DND-41 (cell line): Measurements from ENCODE around the gene APOO.
A peak's percentile ranks its signal among the peaks of the same experiment; 100 is the strongest.

ENCODE experiments used
- ATAC-seq: fragments of 200-7000 bp; cut with Tn5 transposase; 3 replicates; pipeline ENCODE4 v1.9.1; 2021; ENCODE audit warnings: low read depth; ENCODE audit not compliant: insufficient read depth
- DNase-seq: peaks from one replicate; pipeline ENCODE4 v3.0.0-alpha.2; 2020
- H2AFZ ChIP-seq: 2 replicates; pipeline ENCODE4 v1.6.0; 2012; ENCODE audit warnings: low read depth, low read length
- H3K27ac ChIP-seq: 2 replicates; pipeline ENCODE4 v1.5.1; 2012; ENCODE audit warnings: low read length, inconsistent platforms
- H3K27me3 ChIP-seq: fragments of 200-600 bp; sonication (generic); 2 replicates; pipeline ENCODE4 v1.6.0; 2012; ENCODE audit warnings: low read length, mild to moderate bottlenecking, inconsistent platforms; ENCODE audit not compliant: insufficient read depth, poor library complexity
- H3K36me3 ChIP-seq: 2 replicates; pipeline ENCODE4 v1.5.1; 2012; ENCODE audit warnings: low read length, inconsistent platforms; ENCODE audit not compliant: insufficient read depth
- H3K4me1 ChIP-seq: 2 replicates; pipeline ENCODE4 v1.5.1; 2012; ENCODE audit warnings: mild to moderate bottlenecking, low read length; ENCODE audit not compliant: insufficient read depth
- H3K4me2 ChIP-seq: 2 replicates; pipeline ENCODE4 v1.6.0; 2012; ENCODE audit warnings: mild to moderate bottlenecking, moderate library complexity, low read length, inconsistent platforms; ENCODE audit not compliant: insufficient read depth
- H3K4me3 ChIP-seq, 2 experiments: fragments of 200-600 bp in 1 of 2; shearing (Covaris generic) in 1 of 2; 2 replicates each; pipeline ENCODE4 v1.5.1; 2012 to 2016; ENCODE audit warnings: inconsistent platforms in 2 of 2, low read length in 2 of 2, mild to moderate bottlenecking in 2 of 2, low read depth in 1 of 2, moderate library complexity in 1 of 2
- H3K79me2 ChIP-seq: 2 replicates; pipeline ENCODE4 v1.6.0; 2012; ENCODE audit warnings: low read length, inconsistent platforms; ENCODE audit not compliant: insufficient read depth
- H3K9ac ChIP-seq: 2 replicates; pipeline ENCODE4 v1.6.0; 2012; ENCODE audit warnings: low read depth, mild to moderate bottlenecking, inconsistent platforms, low read length, moderate library complexity
- H3K9me3 ChIP-seq: 2 replicates; pipeline ENCODE4 v1.5.1; 2012; ENCODE audit warnings: low read length, moderate library complexity, mild to moderate bottlenecking, inconsistent platforms; ENCODE audit not compliant: insufficient read depth, severe bottlenecking
- H4K20me1 ChIP-seq: 2 replicates; pipeline ENCODE4 v1.6.0; 2012; ENCODE audit warnings: low read length; ENCODE audit not compliant: insufficient read depth
- EZH2 ChIP-seq: IDR thresholded peaks from 3 replicates; pipeline ENCODE4 v1.6.1; 2012; ENCODE audit warnings: borderline replicate concordance, low read depth, mild to moderate bottlenecking, moderate library complexity, low read length, inconsistent platforms; ENCODE audit not compliant: severe bottlenecking
- TF ChIP-seq, protein P1 (sequence below): IDR thresholded peaks from 2 replicates; pipeline ENCODE4 v1.5.1; 2012; ENCODE audit warnings: borderline replicate concordance, low read length, moderate library complexity, mild to moderate bottlenecking; ENCODE audit not compliant: poor library complexity, severe bottlenecking; ENCODE audit errors: extremely low read depth

APOO gene

DNA sequence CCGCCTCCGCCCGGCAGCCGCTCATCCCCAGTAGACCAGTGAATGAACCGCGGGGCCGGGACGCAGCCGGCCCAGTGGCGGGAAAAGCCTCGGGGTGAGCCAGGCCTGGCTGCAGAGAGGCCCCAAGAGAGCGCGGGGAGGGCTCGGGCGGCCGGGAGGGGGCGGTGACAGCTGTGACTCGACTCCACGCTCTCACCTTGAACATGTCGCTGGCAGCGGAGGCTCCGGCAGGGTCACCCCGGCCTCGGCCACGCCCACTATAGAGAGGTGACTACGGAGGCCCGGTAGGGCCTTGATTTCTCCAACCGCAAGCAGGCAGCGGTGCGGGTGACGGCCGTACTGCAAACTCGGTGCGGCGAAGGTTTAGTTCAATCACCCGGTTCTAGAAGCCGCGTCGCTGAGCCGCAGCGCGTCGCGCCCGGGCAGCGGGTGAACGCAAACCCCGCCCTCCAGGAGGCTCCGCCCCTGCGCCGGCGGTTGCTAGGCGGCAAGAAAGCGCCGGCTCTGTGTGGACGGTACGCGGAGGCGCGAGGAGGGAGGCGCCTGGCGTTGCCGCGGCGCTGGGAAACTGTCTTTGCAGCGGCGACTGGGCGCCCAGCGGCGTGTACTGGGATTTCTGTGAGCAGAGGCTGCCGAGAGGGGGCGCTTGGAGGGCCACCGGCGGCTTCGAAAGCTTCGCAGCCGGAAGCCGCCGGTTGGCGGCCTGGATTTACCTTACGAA is at the start of gene APOO, which contains the start of gene CXorf58:
TSS of gene APOO (minus strand) at position 441 of the 721 bp plus-strand sequence. CDS start at position 205, 236 bp downstream.
TSS of gene CXorf58 (plus strand) at position 509 of the 721 bp plus-strand sequence. CDS start 2,297 bp downstream, outside the sequence.
- no peaks in the 10 kb centered on the region for H3K9me3 ChIP-seq
- no peaks in the 10 kb centered on the region for H4K20me1 ChIP-seq
- H3K4me3 ChIP-seq, result peak within 1 kb of the TSS; percentile 75 to 84
- DNase-seq (peak; percentile 94), ATAC-seq (peak; percentile 93)
- 0 out of 2 replicates have a peak, but pooled peaks cover 2% of the 10 kb centered on the region for H3K36me3 ChIP-seq
- H3K27ac ChIP-seq, result peak within 1 kb of the TSS; percentile 90
- peak within 1 kb of the TSS; percentile 67 for H3K4me2 ChIP-seq
- TF ChIP-seq EZH2, result no peak
- TF ChIP-seq, protein P1, sequence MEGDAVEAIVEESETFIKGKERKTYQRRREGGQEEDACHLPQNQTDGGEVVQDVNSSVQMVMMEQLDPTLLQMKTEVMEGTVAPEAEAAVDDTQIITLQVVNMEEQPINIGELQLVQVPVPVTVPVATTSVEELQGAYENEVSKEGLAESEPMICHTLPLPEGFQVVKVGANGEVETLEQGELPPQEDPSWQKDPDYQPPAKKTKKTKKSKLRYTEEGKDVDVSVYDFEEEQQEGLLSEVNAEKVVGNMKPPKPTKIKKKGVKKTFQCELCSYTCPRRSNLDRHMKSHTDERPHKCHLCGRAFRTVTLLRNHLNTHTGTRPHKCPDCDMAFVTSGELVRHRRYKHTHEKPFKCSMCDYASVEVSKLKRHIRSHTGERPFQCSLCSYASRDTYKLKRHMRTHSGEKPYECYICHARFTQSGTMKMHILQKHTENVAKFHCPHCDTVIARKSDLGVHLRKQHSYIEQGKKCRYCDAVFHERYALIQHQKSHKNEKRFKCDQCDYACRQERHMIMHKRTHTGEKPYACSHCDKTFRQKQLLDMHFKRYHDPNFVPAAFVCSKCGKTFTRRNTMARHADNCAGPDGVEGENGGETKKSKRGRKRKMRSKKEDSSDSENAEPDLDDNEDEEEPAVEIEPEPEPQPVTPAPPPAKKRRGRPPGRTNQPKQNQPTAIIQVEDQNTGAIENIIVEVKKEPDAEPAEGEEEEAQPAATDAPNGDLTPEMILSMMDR, result peak; percentile 76
- no peaks in the 10 kb centered on the region for H3K27me3 ChIP-seq
- H3K4me1 ChIP-seq, result peaks cover 22% of the 10 kb centered on the region
- peak within 1 kb of the TSS; percentile 92 for H2AFZ ChIP-seq
- peak within 1 kb of the TSS; percentile 83 for H3K9ac ChIP-seq
- peaks cover 29% of the 10 kb centered on the region for H3K79me2 ChIP-seq

DNA sequence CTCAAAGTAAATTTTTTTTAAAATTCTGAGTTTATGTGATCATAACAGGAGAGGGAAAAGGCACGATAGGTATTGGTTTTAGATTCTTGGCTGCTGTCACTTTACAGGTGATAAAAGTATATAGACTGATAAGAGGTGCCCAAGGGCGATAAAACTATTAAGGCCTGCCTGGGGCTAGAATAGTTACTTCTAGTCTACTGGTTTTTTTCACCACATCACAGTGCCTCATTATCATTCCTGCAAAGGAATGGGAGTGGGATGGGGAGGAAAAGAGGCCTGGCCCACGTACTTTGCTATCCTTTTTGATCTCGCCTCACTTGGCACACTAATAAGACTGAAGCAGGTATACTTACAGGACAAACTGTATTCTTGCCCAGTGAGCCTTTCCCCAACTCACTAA is 46.7 kb upstream of the APOO start:
- H3K36me3 ChIP-seq, result no peaks in the 10 kb centered on the region
- no peaks in the 10 kb centered on the region for H3K9me3 ChIP-seq
- H3K4me2 ChIP-seq, result peak overlapping the region; percentile 75; the same call in 1 of the 2 replicates
- H3K27me3 ChIP-seq, result no peaks in the 10 kb centered on the region
- peaks cover 32% of the 10 kb centered on the region for H3K4me1 ChIP-seq
- no peak for DNase-seq
- no peak for ATAC-seq
- H3K79me2 ChIP-seq, result peaks cover 15% of the 10 kb centered on the region; the same call in 1 of the 2 replicates
- H3K4me3 ChIP-seq, result no peak overlapping the region
- H4K20me1 ChIP-seq, result no peaks in the 10 kb centered on the region
- H3K27ac ChIP-seq, result peak overlapping the region; percentile 44
- 0 out of 2 replicates have a peak overlapping the region, but pooled peaks have one; percentile 74 for H3K9ac ChIP-seq
- H2AFZ ChIP-seq, result peak overlapping the region; percentile 62
- TF ChIP-seq, protein P1, result no peak
- no peak for TF ChIP-seq EZH2

DNA sequence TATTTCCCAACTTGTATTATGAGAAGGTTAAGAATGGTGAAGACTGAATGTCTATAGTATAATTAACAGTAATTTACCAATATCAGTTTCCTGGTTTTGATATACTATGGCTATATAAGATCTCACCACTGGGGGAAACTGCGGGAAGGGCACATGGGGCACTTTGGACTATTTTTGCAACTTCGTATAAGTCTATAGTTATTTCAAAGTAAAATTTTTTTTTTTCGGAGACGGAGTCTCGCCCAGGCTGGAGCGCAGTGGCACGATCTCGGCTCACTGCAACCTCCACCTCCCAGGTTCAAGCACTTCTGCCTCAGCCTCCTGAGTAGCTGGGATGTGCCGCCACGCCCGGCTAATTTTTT is 46.2 kb upstream of the APOO start:
- DNase-seq (peak; percentile 22), ATAC-seq (peak; percentile 49)
- Histone ChIP-seq H3K9ac (peak overlapping the region; percentile 74), H4K20me1 (no peaks in the 10 kb centered on the region), H2AFZ (peak overlapping the region; percentile 78), H3K4me2 (peak overlapping the region; percentile 75), H3K36me3 (no peaks in the 10 kb centered on the region), H3K27me3 (no peaks in the 10 kb centered on the region), H3K9me3 (no peaks in the 10 kb centered on the region), H3K79me2 (peaks cover 15% of the 10 kb centered on the region; the same call in 1 of the 2 replicates), H3K4me1 (peaks cover 32% of the 10 kb centered on the region), H3K27ac (peak overlapping the region; percentile 98), H3K4me3 (peak overlapping the region; percentile 36 to 62; a peak in 3 of 4 replicates)
- TF ChIP-seq, protein P1, result peak; percentile 50
- TF ChIP-seq EZH2, result no peak
